IMR-90 (cell line): ENCODE results near the gene TENT4B. TPM values are rescaled to one million over a fixed set of nuclear protein-coding genes. Genes with fewer than 3 reads are reported as not detected.

Source experiments
- ATAC-seq: fragments of 200-7000 bp; cut with Tn5 transposase; 2 replicates; pipeline ENCODE4 v1.9.1; 2020; ENCODE audit warnings: low read depth, mild to moderate bottlenecking, moderate library complexity
- BruUV-seq: library from RNA; stranded (reverse); fragments of 400-500 nt; replicated peaks from 2 replicates; lab custom pipeline; 2021; lab: Mats Ljungman, UMichigan
- CTCF ChIA-PET: fragments of 300-600 bp; formaldehyde crosslinking; extraction: SDS; loops from one replicate; lab custom pipeline; 2021; ENCODE audit warnings: antibody characterized with exemption; lab: Yijun Ruan, JAX
- POLR2A ChIA-PET: fragments of 300-600 bp; sonication (Branson Sonifier 250); formaldehyde crosslinking; loops from one replicate; lab custom pipeline; 2022; ENCODE audit warnings: antibody characterized with exemption; ENCODE audit not compliant: unreplicated experiment; lab: Charles Lee
- DNase-seq: peaks from one replicate; pipeline ENCODE4 v3.0.0; 2013
- H2AFZ ChIP-seq: replicated peaks from 2 replicates; pipeline ENCODE3; 2013; ENCODE audit warnings: low read length, mild to moderate bottlenecking; ENCODE audit not compliant: poor library complexity
- H2AK5ac ChIP-seq: 2 replicates; pipeline ENCODE4 v1.6.1; 2013; ENCODE audit warnings: low read depth, low read length, inconsistent platforms
- H2AK9ac ChIP-seq: replicated peaks from 2 replicates; pipeline ENCODE3; 2013; ENCODE audit warnings: mild to moderate bottlenecking, low read depth, low read length, moderate library complexity; ENCODE audit not compliant: poor library complexity
- H2BK120ac ChIP-seq: 2 replicates; pipeline ENCODE4 v1.6.1; 2013; ENCODE audit warnings: low read depth, low read length, inconsistent platforms
- H2BK15ac ChIP-seq: 3 replicates; pipeline ENCODE4 v1.6.1; 2013; ENCODE audit warnings: low read depth, low read length, inconsistent platforms
- H2BK20ac ChIP-seq: 2 replicates; pipeline ENCODE4 v1.6.1; 2013; ENCODE audit warnings: low read depth, mild to moderate bottlenecking, inconsistent platforms, low read length, moderate library complexity
- H2BK5ac ChIP-seq: 2 replicates; pipeline ENCODE4 v1.6.1; 2013; ENCODE audit warnings: mild to moderate bottlenecking, low read depth, low read length, inconsistent platforms; ENCODE audit not compliant: poor library complexity, severe bottlenecking
- H3K14ac ChIP-seq: replicated peaks from 2 replicates; pipeline ENCODE4 v1.6.1; 2013; ENCODE audit warnings: low read depth, low read length, inconsistent platforms
- H3K18ac ChIP-seq: 2 replicates; pipeline ENCODE4 v1.6.1; 2013; ENCODE audit warnings: low read depth, low read length, control low read depth
- H3K23ac ChIP-seq: 2 replicates; pipeline ENCODE4 v1.6.1; 2013; ENCODE audit warnings: low read depth, low read length, inconsistent platforms
- H3K27ac ChIP-seq: 2 replicates; pipeline ENCODE4 v1.5.1; 2013; ENCODE audit warnings: mild to moderate bottlenecking, control low read depth, low read length; ENCODE audit not compliant: insufficient read depth
- H3K27me3 ChIP-seq: 2 replicates; pipeline ENCODE4 v1.6.1; 2013; ENCODE audit warnings: low read length; ENCODE audit not compliant: control insufficient read depth, insufficient read depth
- H3K36me3 ChIP-seq: 2 replicates; pipeline ENCODE4 v1.6.1; 2013; ENCODE audit warnings: low read length, mixed read lengths; ENCODE audit not compliant: control insufficient read depth, insufficient read depth
- H3K4ac ChIP-seq: 2 replicates; pipeline ENCODE4 v1.6.1; 2013; ENCODE audit warnings: low read depth, low read length, inconsistent platforms
- H3K4me1 ChIP-seq: 2 replicates; pipeline ENCODE4 v1.6.1; 2013; ENCODE audit warnings: low read length, mixed read lengths; ENCODE audit not compliant: control insufficient read depth, insufficient read depth
- H3K4me2 ChIP-seq: 2 replicates; pipeline ENCODE4 v1.6.1; 2013; ENCODE audit warnings: low read depth, mild to moderate bottlenecking, control low read depth, low read length, moderate library complexity
- H3K4me3 ChIP-seq: 2 replicates; pipeline ENCODE4 v1.5.1; 2013; ENCODE audit warnings: low read depth, mild to moderate bottlenecking, control low read depth, low read length, moderate library complexity; ENCODE audit not compliant: insufficient read depth
- H3K56ac ChIP-seq: 2 replicates; pipeline ENCODE4 v1.6.1; 2013; ENCODE audit warnings: low read length, inconsistent platforms; ENCODE audit not compliant: insufficient read depth; ENCODE audit errors: extremely low read depth
- H3K79me1 ChIP-seq, 2 experiments: 2 replicates each; pipeline ENCODE4 v1.6.1; 2013; ENCODE audit warnings: low read length in 2 of 2, inconsistent platforms in 1 of 2, low read depth in 1 of 2
- H3K9ac ChIP-seq: 2 replicates; pipeline ENCODE4 v1.6.1; 2013; ENCODE audit warnings: low read depth, low read length, control low read depth
- H3K9me1 ChIP-seq: 2 replicates; pipeline ENCODE4 v1.6.1; 2013; ENCODE audit warnings: low read length, inconsistent platforms; ENCODE audit not compliant: insufficient read depth
- H3K9me3 ChIP-seq: 2 replicates; pipeline ENCODE4 v1.6.1; 2013; ENCODE audit warnings: low read length; ENCODE audit not compliant: control insufficient read depth, insufficient read depth
- H4K20me1 ChIP-seq: 2 replicates; pipeline ENCODE4 v1.6.1; 2013; ENCODE audit warnings: low read length, inconsistent platforms; ENCODE audit not compliant: insufficient read depth
- H4K5ac ChIP-seq: 2 replicates; pipeline ENCODE4 v1.6.1; 2013; ENCODE audit warnings: mild to moderate bottlenecking, low read depth, low read length, control low read depth
- H4K8ac ChIP-seq, 2 experiments: 2 replicates each; pipeline ENCODE4 v1.6.1; 2013; ENCODE audit warnings: low read depth in 2 of 2, low read length in 2 of 2, control low read depth in 1 of 2, inconsistent platforms in 1 of 2
- H4K91ac ChIP-seq: 2 replicates; pipeline ENCODE4 v1.6.1; 2013; ENCODE audit warnings: low read depth, low read length, inconsistent platforms; ENCODE audit not compliant: insufficient read depth
- BHLHE40 ChIP-seq: fragments of 150-350 bp; IDR thresholded peaks from 2 replicates; pipeline ENCODE4 v1.6.1; 2016; ENCODE audit warnings: mild to moderate bottlenecking, low read depth, low read length
- CEBPB ChIP-seq: IDR thresholded peaks from 2 replicates; pipeline ENCODE4 v1.6.1; 2012; ENCODE audit warnings: low read depth, low read length, improper control_type of control experiment
- CHD1 ChIP-seq: IDR thresholded peaks from 2 replicates; pipeline ENCODE4 v1.6.1; 2012; ENCODE audit warnings: low read depth, low read length, improper control_type of control experiment
- ELK1 ChIP-seq: fragments of 150-350 bp; IDR thresholded peaks from 2 replicates; pipeline ENCODE4 v1.6.1; 2016; ENCODE audit warnings: low read depth, mild to moderate bottlenecking, low read length, moderate library complexity, borderline replicate concordance
- FOS ChIP-seq: fragments of 150-350 bp; IDR thresholded peaks from 2 replicates; pipeline ENCODE4 v1.6.1; 2016; ENCODE audit warnings: low read depth, low read length
- MAFK ChIP-seq: IDR thresholded peaks from 2 replicates; pipeline ENCODE4 v1.6.1; 2012; ENCODE audit warnings: low read depth, low read length, improper control_type of control experiment
- MAZ ChIP-seq: IDR thresholded peaks from 2 replicates; pipeline ENCODE4 v1.6.1; 2012; ENCODE audit warnings: low read depth, mild to moderate bottlenecking, low read length, improper control_type of control experiment, moderate library complexity, borderline replicate concordance
- MXI1 ChIP-seq: IDR thresholded peaks from 2 replicates; pipeline ENCODE4 v1.6.1; 2012; ENCODE audit warnings: low read depth, mild to moderate bottlenecking, low read length, moderate library complexity, borderline replicate concordance
- NFE2L2 ChIP-seq: fragments of 150-350 bp; IDR thresholded peaks from 2 replicates; pipeline ENCODE4 v1.6.1; 2016; ENCODE audit warnings: low read depth, mild to moderate bottlenecking, low read length
- POLR2A ChIP-seq: IDR thresholded peaks from 2 replicates; pipeline ENCODE4 v1.6.1; 2012; ENCODE audit warnings: mild to moderate bottlenecking, low read depth, low read length
- RAD21 ChIP-seq: IDR thresholded peaks from 2 replicates; pipeline ENCODE4 v1.6.1; 2012; ENCODE audit warnings: low read length, improper control_type of control experiment
- RCOR1 ChIP-seq: IDR thresholded peaks from 2 replicates; pipeline ENCODE4 v1.6.1; 2012; ENCODE audit warnings: mild to moderate bottlenecking, low read length, improper control_type of control experiment; ENCODE audit not compliant: insufficient replicate concordance
- RFX5 ChIP-seq: IDR thresholded peaks from 2 replicates; pipeline ENCODE4 v1.8.0; 2012; ENCODE audit warnings: low read depth, mild to moderate bottlenecking, low read length, moderate library complexity
- SMC3 ChIP-seq: fragments of 150-350 bp; IDR thresholded peaks from 2 replicates; pipeline ENCODE4 v1.6.1; 2016; ENCODE audit warnings: low read depth, mild to moderate bottlenecking, antibody characterized with exemption, low read length, moderate library complexity
- WGBS, 2 experiments: methylation state at CpG; one replicate each; pipeline versions ENCODE4 v1.1.5 to v1.1.7; 2013; ENCODE audit warnings: missing lambda C conversion rate in 2 of 2; ENCODE audit not compliant: insufficient read length in 1 of 2; ENCODE audit errors: extremely low coverage in 2 of 2; 5-methylcytosine and 5-hydroxymethylcytosine counted together
- dilution Hi-C: fragments of 300-500 bp; cut with HindIII; formaldehyde crosslinking; loops from one replicate; pipeline ENCODE4 v1.14.3; 2018; ENCODE audit warnings: low sequenced_read_pairs; ENCODE audit not compliant: unreplicated experiment
- in situ Hi-C: fragments of 300-500 bp; cut with MboI; formaldehyde crosslinking; loops from 3 replicates; pipeline ENCODE4 v1.14.3; 2019; ENCODE audit warnings: low sequenced_read_pairs, inconsistent platforms, mixed read lengths
- intact Hi-C: fragments of 100-400 bp; cut with micrococcal nuclease; formaldehyde crosslinking; loops from 2 replicates; pipeline ENCODE4 v1.10.0; 2022
- polyA plus RNA-seq, 3 experiments: library from polyadenylated mRNA; depleted of rRNA; stranded (reverse); fragments of >200 nt; gene quantifications; 2 replicates each; pipeline ENCODE4 v1.2.3, GENCODE V29; 2012; ENCODE audit warnings: low replicate concordance in 1 of 3
- total RNA-seq: library from RNA; depleted of rRNA; stranded (reverse); fragments of >200 nt; gene quantifications from 2 replicates; pipeline ENCODE4 v1.2.3, GENCODE V29; 2012
- TF ChIP-seq, protein P1 (sequence below): conservative IDR thresholded peaks from 2 replicates; pipeline ENCODE4 v1.5.1; 2012; ENCODE audit warnings: mild to moderate bottlenecking, low read depth, low read length, improper control_type of control experiment

The TENT4B gene
- total and polyA plus RNA-seq, 2 of the 4 experiments (the other 2 are of a cell fraction) = 4.1 to 7.0 TPM

DNA sequence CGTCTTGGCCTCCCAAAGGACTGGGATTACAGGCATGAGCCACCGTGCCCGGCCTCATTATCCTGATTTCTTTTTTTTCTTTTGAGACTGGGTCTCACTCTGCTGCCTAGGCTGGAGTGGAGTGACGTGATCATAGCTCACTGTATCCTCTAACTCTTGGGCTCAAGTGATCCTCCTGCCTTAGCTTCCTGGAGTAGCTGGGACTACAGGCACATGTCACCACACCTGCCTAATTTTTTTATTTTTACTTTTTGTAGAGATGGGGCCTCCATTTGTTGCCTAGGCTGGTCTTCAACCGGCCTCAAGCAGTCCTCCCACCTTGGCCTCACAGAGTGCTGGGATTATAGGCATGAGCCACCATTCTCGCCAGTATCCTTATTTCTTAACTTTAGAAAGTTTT is 3.5 kb downstream of the TENT4B start:
- Histone ChIP-seq H3K79me1 (peaks cover 5 to 59% of the 10 kb centered on the region in 2 experiments; a peak in 3 of 4 replicates), H2BK20ac (no peak overlapping the region), H3K4ac (no peak overlapping the region), H4K5ac (no peak overlapping the region), H2BK15ac (no peak overlapping the region), H4K20me1 (peaks cover 62% of the 10 kb centered on the region), H3K27ac (no peak overlapping the region), H4K91ac (no peak overlapping the region), H3K4me2 (no peak overlapping the region), H2BK5ac (no peak overlapping the region), H3K4me3 (no peak overlapping the region), H2AK9ac (no peak overlapping the region), H3K9me3 (no peaks in the 10 kb centered on the region), H2AK5ac (no peak overlapping the region), H3K27me3 (no peaks in the 10 kb centered on the region), H2BK120ac (no peak overlapping the region), H3K18ac (no peak overlapping the region), H3K36me3 (no peaks in the 10 kb centered on the region), H3K9me1 (peaks cover 11% of the 10 kb centered on the region; the same call in 1 of the 2 replicates), H3K56ac (no peak overlapping the region), H3K23ac (no peak overlapping the region), H2AFZ (no peak overlapping the region), H3K14ac (no peak overlapping the region), H4K8ac (no peak overlapping the region), H3K9ac (no peak overlapping the region), H3K4me1 (peaks cover 6% of the 10 kb centered on the region)
- DNase-seq (no peak), ATAC-seq (no peak)
- ChIA-PET CTCF (interaction anchor here (1.9 kb wide), 1 partner anchor 54 kb away, joined by 9 read pairs; no protein-coding TSS in a partner anchor), POLR2A (no interaction called here)
- WGBS, 2 experiments = 100% methylated on average over 1 of the region's 6 CpGs; no CpG with 5 or more reads in 1 of the 2 experiments
- dilution Hi-C loops = no loop called here
- TF ChIP-seq NFE2L2 (no peak), CEBPB (no peak), POLR2A (no peak), FOS (no peak), SMC3 (no peak), ELK1 (no peak), MXI1 (no peak), RFX5 (no peak), MAFK (no peak), RCOR1 (no peak), BHLHE40 (no peak), MAZ (no peak), RAD21 (no peak), CHD1 (no peak)
- TF ChIP-seq, protein P1, sequence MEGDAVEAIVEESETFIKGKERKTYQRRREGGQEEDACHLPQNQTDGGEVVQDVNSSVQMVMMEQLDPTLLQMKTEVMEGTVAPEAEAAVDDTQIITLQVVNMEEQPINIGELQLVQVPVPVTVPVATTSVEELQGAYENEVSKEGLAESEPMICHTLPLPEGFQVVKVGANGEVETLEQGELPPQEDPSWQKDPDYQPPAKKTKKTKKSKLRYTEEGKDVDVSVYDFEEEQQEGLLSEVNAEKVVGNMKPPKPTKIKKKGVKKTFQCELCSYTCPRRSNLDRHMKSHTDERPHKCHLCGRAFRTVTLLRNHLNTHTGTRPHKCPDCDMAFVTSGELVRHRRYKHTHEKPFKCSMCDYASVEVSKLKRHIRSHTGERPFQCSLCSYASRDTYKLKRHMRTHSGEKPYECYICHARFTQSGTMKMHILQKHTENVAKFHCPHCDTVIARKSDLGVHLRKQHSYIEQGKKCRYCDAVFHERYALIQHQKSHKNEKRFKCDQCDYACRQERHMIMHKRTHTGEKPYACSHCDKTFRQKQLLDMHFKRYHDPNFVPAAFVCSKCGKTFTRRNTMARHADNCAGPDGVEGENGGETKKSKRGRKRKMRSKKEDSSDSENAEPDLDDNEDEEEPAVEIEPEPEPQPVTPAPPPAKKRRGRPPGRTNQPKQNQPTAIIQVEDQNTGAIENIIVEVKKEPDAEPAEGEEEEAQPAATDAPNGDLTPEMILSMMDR = no peak
- in situ Hi-C loops = no loop called here
- no TSS peak for BruUV-seq
- intact Hi-C loops = loop anchor here (5.0 to 10.0 kb wide), 2 partner anchors 201 to 588 kb away; partner anchors contain the start of gene CYLD
